Activated CD4-positive, alpha-beta memory T cell treated with anti-CD3 and anti-CD28 coated beads for 36 hours (primary cell): ENCODE measurements around the gene PCDHGA7. TPM values are rescaled to one million over a fixed set of nuclear protein-coding genes. Genes with fewer than 3 reads are reported as not detected.
"Not testable (repeated sequence)": the region's sequence is repeated elsewhere in the genome, so short reads cannot be mapped to it uniquely, and the experiment has no call there.

Source experiments
- CTCF ChIA-PET: fragments of 350-600 bp; sonication (Branson Sonifier 250); formaldehyde crosslinking; loops from one replicate; lab custom pipeline; 2021; ENCODE audit warnings: antibody characterized with exemption, inconsistent platforms; lab: Charles Lee
- POLR2A ChIA-PET: fragments of 350-600 bp; sonication (Branson Sonifier 250); formaldehyde crosslinking; loops from one replicate; lab custom pipeline; 2021; ENCODE audit warnings: antibody characterized with exemption; lab: Charles Lee
- DNase-seq: peaks from one replicate; pipeline ENCODE4 v3.0.0-alpha.2; 2020
- H3K27ac Mint-ChIP-seq: one replicate; pipeline ENCODE4 v1.8.0; 2021; ENCODE audit warnings: mixed read lengths
- H3K27me3 Mint-ChIP-seq: one replicate; pipeline ENCODE4 v1.8.0; 2021; ENCODE audit warnings: mixed read lengths
- H3K36me3 Mint-ChIP-seq: one replicate; pipeline ENCODE4 v1.8.0; 2021; ENCODE audit warnings: mixed read lengths
- H3K4me1 Mint-ChIP-seq: one replicate; pipeline ENCODE4 v1.8.0; 2021; ENCODE audit warnings: low read depth, mixed read lengths
- H3K4me3 Mint-ChIP-seq: one replicate; pipeline ENCODE4 v1.8.0; 2021; ENCODE audit warnings: mild to moderate bottlenecking, mixed read lengths
- H3K9me3 Mint-ChIP-seq: one replicate; pipeline ENCODE4 v1.8.0; 2021; ENCODE audit warnings: mixed read lengths
- intact Hi-C: fragments of 100-400 bp; cut with micrococcal nuclease; formaldehyde crosslinking; loops from one replicate; pipeline ENCODE4 v1.15.1; 2023
- total RNA-seq, 2 experiments: library from RNA; stranded (reverse); gene quantifications; one replicate each; pipeline ENCODE4 v1.2.3, GENCODE V29; 2021

The PCDHGA7 gene
- total RNA-seq, 2 experiments from 2014 or later: 0.07 TPM; not detected in 1

DNA sequence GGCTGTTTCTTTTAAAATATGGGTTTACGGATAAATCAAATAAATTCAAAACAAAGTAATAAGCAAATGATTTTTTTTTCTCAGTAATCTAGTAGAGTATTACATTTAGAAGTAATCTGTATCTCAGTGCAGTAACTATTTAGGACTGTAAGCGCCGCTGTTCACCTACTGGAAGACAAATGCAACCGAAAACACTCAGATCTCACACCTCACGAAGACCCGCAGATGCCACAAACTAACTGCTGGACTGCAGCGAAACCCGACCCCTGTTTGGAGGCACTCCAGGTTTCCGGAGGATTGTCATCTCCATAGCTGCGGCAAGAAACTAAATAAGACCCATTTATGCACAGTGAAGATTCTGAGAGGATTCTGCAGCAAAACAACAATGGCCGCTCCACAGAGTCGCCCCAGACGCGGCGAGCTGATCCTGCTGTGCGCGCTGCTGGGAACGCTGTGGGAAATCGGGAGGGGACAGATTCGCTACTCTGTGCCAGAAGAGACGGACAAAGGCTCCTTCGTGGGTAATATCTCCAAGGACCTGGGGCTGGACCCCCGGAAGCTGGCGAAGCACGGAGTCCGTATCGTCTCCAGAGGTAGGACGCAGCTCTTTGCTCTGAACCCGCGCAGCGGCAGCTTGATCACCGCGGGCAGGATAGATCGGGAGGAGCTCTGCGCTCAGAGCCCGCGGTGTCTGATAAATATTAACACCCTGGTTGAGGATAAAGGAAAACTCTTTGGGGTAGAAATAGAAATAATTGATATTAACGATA is 10.1 kb downstream of the PCDHGA7 start, which contains the start of gene PCDHGA8:
Gene PCDHGA8, plus strand, starts transcription at position 205 of the 770 bp plus-strand sequence. Its CDS starts 181 bp downstream, at position 386.
- ChIA-PET CTCF (no interaction called here), POLR2A (no interaction called here)
- no peak within 1 kb of the TSS for H3K4me3 Mint-ChIP-seq
- peaks cover 33% of the 10 kb centered on the region for H3K36me3 Mint-ChIP-seq
- peaks cover 56% of the 10 kb centered on the region for H3K27me3 Mint-ChIP-seq
- intact Hi-C loops: no loop called here
- no peak within 1 kb of the TSS for H3K27ac Mint-ChIP-seq
- no peaks in the 10 kb centered on the region for H3K4me1 Mint-ChIP-seq
- H3K9me3 Mint-ChIP-seq: peaks cover 36% of the 10 kb centered on the region
- no peak for DNase-seq

DNA sequence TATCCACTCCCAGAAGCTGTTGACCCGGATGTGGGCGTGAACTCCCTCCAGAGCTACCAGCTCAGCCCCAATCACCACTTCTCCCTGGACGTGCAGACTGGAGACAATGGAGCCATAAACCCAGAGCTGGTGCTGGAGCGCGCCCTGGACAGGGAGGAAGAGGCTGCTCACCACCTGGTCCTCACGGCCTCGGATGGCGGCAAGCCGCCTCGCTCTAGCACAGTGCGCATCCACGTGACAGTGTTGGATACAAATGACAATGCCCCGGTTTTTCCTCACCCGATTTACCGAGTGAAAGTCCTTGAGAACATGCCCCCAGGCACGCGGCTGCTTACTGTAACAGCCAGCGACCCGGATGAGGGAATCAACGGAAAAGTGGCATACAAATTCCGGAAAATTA is 10.7 kb downstream of the PCDHGA7 start:
- peaks cover 54% of the 10 kb centered on the region for H3K27me3 Mint-ChIP-seq

DNA sequence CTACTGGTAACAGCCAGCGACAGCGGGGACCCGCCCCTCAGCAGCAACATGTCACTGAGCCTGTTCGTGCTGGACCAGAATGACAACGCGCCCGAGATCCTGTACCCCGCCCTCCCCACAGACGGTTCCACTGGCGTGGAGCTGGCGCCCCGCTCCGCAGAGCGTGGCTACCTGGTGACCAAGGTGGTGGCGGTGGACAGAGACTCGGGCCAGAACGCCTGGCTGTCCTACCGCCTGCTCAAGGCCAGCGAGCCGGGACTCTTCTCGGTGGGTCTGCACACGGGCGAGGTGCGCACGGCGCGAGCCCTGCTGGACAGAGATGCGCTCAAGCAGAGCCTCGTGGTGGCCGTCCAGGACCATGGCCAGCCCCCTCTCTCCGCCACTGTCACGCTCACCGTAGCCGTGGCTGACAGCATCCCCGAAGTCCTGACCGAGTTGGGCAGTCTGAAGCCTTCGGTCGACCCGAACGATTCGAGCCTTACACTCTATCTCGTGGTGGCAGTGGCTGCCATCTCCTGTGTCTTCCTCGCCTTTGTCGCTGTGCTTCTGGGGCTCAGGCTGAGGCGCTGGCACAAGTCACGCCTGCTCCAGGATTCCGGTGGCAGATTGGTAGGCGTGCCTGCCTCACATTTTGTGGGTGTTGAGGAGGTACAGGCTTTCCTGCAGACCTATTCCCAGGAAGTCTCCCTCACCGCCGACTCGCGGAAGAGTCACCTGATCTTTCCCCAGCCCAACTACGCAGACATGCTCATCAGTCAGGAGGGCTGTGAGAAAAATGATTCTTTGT is 12.1 kb downstream of the PCDHGA7 start:
- ChIA-PET POLR2A (interaction anchor here (0.6 kb wide), 1 partner anchor 9 kb away, joined by 3 read pairs; no protein-coding TSS in a partner anchor), CTCF (interaction anchor here (0.7 kb wide), 1 partner anchor 169 kb away, joined by 4 read pairs; no protein-coding TSS in a partner anchor)
- H3K4me1 Mint-ChIP-seq, intact Hi-C loops, DNase-seq, H3K27ac Mint-ChIP-seq, H3K4me3 Mint-ChIP-seq: not testable (repeated sequence)
- H3K27me3 Mint-ChIP-seq: peaks cover 53% of the 10 kb centered on the region
- H3K9me3 Mint-ChIP-seq: peaks cover 38% of the 10 kb centered on the region
- peaks cover 34% of the 10 kb centered on the region for H3K36me3 Mint-ChIP-seq

More for the DNA sequence above, 10.7 kb downstream of the PCDHGA7 start:
- ChIA-PET POLR2A (no interaction called here), CTCF (no interaction called here)
- DNase-seq: no peak
- H3K27ac Mint-ChIP-seq: no peak overlapping the region
- H3K9me3 Mint-ChIP-seq: peaks cover 36% of the 10 kb centered on the region
- no peaks in the 10 kb centered on the region for H3K4me1 Mint-ChIP-seq
- H3K4me3 Mint-ChIP-seq: no peak overlapping the region
- intact Hi-C loops: no loop called here
- peaks cover 32% of the 10 kb centered on the region for H3K36me3 Mint-ChIP-seq

DNA sequence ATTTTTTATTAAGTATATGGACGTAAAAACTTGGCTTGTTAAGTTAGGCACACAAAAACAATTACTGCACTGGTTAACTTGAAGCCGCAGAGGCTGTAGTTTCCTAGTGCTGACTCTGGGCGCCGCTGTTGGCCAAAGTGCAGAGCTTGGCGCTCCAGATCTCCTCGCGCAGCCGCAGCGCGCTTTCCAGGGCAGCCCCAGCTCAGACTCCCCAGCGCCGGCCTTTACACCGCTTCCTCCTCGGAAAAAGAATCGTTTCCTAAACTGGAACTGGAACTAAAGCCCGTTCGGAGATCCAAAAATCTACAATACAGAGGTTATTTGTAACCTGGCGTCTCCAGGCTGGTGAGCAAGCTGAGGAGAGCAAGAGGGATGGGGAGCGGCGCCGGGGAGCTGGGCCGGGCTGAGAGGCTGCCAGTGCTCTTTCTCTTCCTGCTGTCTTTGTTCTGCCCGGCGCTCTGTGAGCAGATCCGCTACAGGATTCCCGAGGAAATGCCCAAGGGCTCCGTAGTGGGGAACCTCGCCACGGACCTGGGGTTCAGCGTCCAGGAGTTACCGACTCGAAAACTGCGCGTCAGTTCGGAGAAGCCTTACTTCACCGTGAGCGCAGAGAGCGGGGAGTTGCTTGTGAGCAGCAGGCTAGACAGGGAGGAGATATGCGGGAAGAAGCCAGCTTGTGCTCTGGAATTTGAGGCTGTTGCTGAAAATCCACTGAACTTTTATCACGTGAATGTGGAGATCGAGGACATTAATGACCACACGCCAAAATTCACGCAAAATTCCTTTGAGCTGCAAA is 15.4 kb downstream of the PCDHGA7 start, which contains the start of gene PCDHGB5:
Gene PCDHGB5, plus strand, starts transcription at position 192 of the 796 bp plus-strand sequence. Its CDS starts 181 bp downstream, at position 373.
- Mint-ChIP-seq H3K27me3 (peaks cover 50% of the 10 kb centered on the region), H3K9me3 (peaks cover 34% of the 10 kb centered on the region), H3K4me3 (peak within 1 kb of the TSS; percentile 23), H3K36me3 (peaks cover 29% of the 10 kb centered on the region)
- DNase-seq: peak; percentile 51
- POLR2A ChIA-PET, H3K27ac Mint-ChIP-seq, intact Hi-C loops, H3K4me1 Mint-ChIP-seq: not testable (repeated sequence)
- CTCF ChIA-PET: interaction anchor here (1.0 to 2.9 kb wide), 11 partner anchors 16 to 166 kb away, joined by 3 to 13 read pairs (median 4); partner anchors contain the start of genes PCDHB15, PCDHGA10, PCDHGA12 and PCDHGB3

DNA sequence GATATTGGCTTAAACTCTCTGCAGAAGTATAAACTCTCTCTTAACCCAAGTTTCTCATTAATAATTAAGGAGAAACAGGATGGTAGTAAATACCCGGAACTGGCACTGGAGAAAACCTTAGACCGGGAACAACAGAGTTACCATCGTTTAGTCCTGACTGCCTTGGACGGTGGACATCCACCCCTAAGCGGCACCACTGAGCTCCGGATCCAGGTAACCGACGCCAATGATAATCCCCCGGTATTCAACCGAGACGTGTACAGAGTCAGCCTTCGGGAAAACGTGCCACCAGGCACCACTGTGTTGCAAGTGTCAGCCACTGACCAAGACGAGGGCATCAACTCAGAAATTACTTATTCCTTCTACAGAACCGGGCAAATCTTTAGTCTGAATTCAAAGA is 16.1 kb downstream of the PCDHGA7 start:
- DNase-seq: no peak
- Mint-ChIP-seq H3K9me3 (peaks cover 34% of the 10 kb centered on the region), H3K4me1 (no peaks in the 10 kb centered on the region), H3K36me3 (peaks cover 31% of the 10 kb centered on the region), H3K4me3 (no peak overlapping the region), H3K27me3 (peaks cover 52% of the 10 kb centered on the region), H3K27ac (no peak overlapping the region)
- ChIA-PET CTCF (interaction anchor here (1.4 to 2.9 kb wide), 5 partner anchors 15 to 165 kb away, joined by 3 to 13 read pairs (median 5); partner anchors contain the start of genes PCDHGA10 and TAF7), POLR2A (no interaction called here)
- intact Hi-C loops: no loop called here

DNA sequence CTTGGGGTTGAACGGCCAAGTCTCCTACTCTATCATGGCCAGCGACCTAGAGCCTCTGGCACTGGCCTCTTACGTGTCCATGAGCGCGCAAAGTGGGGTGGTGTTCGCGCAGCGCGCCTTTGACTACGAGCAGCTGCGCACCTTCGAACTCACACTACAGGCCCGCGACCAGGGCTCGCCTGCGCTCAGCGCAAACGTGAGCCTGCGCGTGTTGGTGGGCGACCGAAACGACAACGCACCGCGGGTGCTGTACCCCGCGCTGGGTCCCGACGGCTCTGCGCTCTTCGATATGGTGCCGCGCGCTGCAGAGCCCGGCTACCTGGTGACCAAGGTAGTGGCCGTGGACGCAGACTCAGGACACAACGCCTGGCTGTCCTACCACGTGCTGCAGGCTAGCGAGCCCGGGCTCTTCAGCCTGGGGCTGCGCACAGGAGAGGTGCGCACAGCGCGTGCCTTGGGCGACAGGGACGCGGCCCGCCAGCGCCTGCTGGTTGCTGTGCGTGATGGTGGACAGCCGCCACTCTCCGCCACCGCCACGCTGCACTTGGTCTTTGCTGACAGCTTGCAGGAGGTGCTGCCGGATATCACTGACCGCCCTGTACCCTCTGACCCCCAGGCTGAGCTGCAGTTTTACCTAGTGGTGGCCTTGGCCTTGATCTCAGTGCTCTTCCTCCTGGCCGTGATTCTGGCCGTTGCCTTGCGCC is 17.2 kb downstream of the PCDHGA7 start:
- Mint-ChIP-seq H3K27me3 (peaks cover 56% of the 10 kb centered on the region), H3K4me3 (no peak overlapping the region), H3K27ac (no peak overlapping the region), H3K4me1 (no peaks in the 10 kb centered on the region), H3K9me3 (peaks cover 30% of the 10 kb centered on the region), H3K36me3 (peaks cover 30% of the 10 kb centered on the region)
- POLR2A ChIA-PET: no interaction called here
- CTCF ChIA-PET: no interaction called here
- DNase-seq: no peak
- intact Hi-C loops: no loop called here

DNA sequence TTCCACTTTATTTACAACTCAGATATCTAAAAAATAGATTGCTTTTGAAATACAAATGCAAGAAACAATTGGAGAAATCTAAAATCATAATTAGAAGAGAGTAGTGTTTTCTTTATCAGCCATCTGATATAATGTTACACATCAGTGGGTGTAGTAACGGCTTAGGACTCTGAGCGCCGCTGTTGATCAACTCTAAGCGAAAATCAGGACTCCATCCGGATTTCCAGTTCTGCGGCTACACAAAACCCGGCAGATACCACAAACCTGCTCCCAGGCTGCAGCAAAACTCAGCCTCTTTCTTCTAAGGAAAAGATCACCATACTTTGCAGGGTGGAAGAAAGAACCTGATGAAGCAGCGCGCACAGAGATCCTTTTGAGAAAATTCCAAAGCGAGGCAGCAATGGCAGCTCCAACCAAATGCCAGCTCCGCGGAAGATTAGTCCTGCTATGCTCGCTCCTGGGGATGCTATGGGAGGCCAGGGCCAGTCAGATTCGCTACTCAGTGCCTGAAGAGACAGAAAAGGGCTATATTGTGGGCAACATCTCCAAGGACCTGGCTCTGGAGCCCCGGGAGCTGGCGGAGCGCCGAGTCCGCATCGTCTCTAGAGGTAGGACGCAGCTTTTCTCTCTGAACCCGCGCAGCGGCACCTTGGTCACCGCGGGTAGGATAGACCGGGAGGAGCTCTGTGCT is 20.2 kb downstream of the PCDHGA7 start, which contains the start of gene PCDHGA9:
Gene PCDHGA9, plus strand, starts transcription at position 226 of the 691 bp plus-strand sequence. Its CDS starts 175 bp downstream, at position 401.
- CTCF ChIA-PET: interaction anchor here (1.0 to 1.5 kb wide), 4 partner anchors 10 to 165 kb away, joined by 3 to 7 read pairs (median 4); partner anchors contain the start of gene PCDHGA10
- peak within 1 kb of the TSS; percentile 23 for H3K4me3 Mint-ChIP-seq
- peaks cover 57% of the 10 kb centered on the region for H3K27me3 Mint-ChIP-seq
- H3K9me3 Mint-ChIP-seq: peaks cover 31% of the 10 kb centered on the region
- H3K27ac Mint-ChIP-seq: no peak within 1 kb of the TSS
- intact Hi-C loops: no loop called here
- peak; percentile 31 for DNase-seq
- no peaks in the 10 kb centered on the region for H3K4me1 Mint-ChIP-seq
- peaks cover 25% of the 10 kb centered on the region for H3K36me3 Mint-ChIP-seq
- POLR2A ChIA-PET: no interaction called here

DNA sequence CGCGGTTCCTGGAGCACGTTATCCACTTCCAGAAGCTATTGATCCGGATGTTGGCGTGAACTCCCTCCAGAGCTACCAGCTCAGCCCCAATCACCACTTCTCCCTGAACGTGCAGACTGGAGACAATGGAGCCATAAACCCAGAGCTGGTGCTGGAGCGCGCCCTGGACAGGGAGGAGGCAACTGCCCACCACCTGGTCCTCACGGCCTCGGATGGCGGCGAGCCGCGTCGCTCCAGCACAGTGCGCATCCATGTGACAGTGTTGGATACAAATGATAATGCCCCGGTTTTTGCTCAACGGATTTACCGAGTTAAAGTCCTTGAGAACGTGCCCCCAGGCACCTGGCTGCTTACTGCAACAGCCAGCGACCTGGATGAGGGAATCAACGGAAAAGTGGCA is 20.8 kb downstream of the PCDHGA7 start:
- peaks cover 63% of the 10 kb centered on the region for H3K27me3 Mint-ChIP-seq
- ChIA-PET POLR2A (interaction anchor here (0.6 kb wide), 1 partner anchor 8 kb away, joined by 3 read pairs; no protein-coding TSS in a partner anchor), CTCF (interaction anchor here (1.0 to 1.5 kb wide), 4 partner anchors 10 to 164 kb away, joined by 3 to 7 read pairs (median 4); partner anchors contain the start of gene PCDHGA10)
- peaks cover 27% of the 10 kb centered on the region for H3K36me3 Mint-ChIP-seq
- H3K4me3 Mint-ChIP-seq: no peak overlapping the region
- peaks cover 2% of the 10 kb centered on the region for H3K4me1 Mint-ChIP-seq
- H3K9me3 Mint-ChIP-seq: peaks cover 33% of the 10 kb centered on the region
- intact Hi-C loops: no loop called here
- no peak for DNase-seq
- no peak overlapping the region for H3K27ac Mint-ChIP-seq

DNA sequence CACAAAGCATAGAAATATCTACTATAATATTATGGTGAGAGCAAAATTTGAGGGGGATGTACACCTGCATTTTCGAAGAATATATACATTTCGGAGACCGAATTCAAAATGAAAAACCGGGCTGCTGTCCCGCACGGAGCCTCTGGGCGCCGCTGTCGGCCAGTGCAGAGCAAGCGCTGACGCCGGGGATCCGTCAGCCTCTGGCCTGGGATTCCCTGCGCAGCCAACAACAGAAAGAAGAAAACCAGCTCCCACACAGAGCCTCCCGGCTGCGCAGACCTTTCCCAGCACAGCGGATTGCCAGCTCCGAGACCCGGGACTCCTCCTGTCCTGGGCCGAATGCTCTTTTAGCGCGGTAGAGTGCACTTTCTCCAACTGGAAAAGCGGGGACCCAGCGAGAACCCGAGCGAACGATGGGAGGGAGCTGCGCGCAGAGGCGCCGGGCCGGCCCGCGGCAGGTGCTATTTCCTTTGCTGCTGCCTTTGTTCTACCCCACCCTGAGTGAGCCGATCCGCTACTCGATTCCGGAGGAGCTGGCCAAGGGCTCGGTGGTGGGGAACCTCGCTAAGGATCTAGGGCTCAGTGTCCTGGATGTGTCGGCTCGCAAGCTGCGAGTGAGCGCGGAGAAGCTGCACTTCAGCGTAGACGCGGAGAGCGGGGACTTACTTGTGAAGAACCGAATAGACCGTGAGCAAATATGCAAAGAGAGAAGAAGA is 25.4 kb downstream of the PCDHGA7 start, which contains the start of gene PCDHGB6:
Gene PCDHGB6, plus strand, starts transcription at position 232 of the 716 bp plus-strand sequence. Its CDS starts 182 bp downstream, at position 414.
- CTCF ChIA-PET: interaction anchor here (0.7 to 1.4 kb wide), 6 partner anchors 34 to 156 kb away, joined by 3 to 6 read pairs (median 4); partner anchors contain the start of gene PCDHGA6
- peaks cover 60% of the 10 kb centered on the region for H3K27me3 Mint-ChIP-seq
- intact Hi-C loops, H3K4me1 Mint-ChIP-seq, H3K27ac Mint-ChIP-seq, POLR2A ChIA-PET: not testable (repeated sequence)
- peak within 1 kb of the TSS; percentile 34 for H3K4me3 Mint-ChIP-seq
- peak; percentile 53 for DNase-seq
- peaks cover 28% of the 10 kb centered on the region for H3K9me3 Mint-ChIP-seq
- peaks cover 22% of the 10 kb centered on the region for H3K36me3 Mint-ChIP-seq
